Skeletal muscle satellite cell (primary cell): ENCODE results near the gene HHIPL2.
"Not testable (repeated sequence)": the region's sequence is repeated elsewhere in the genome, so short reads cannot be mapped to it uniquely, and the experiment has no call there.

Experiments used
- H3K27me3 ChIP-seq: 2 replicates; pipeline ENCODE4 v1.7.0; 2013; ENCODE audit warnings: low read length; ENCODE audit not compliant: control insufficient read depth, insufficient read depth
- H3K36me3 ChIP-seq: 2 replicates; pipeline ENCODE4 v1.7.0; 2013; ENCODE audit warnings: mild to moderate bottlenecking, control low read depth, low read length; ENCODE audit not compliant: insufficient read depth
- H3K4me1 ChIP-seq: 2 replicates; pipeline ENCODE4 v1.7.0; 2013; ENCODE audit warnings: low read length; ENCODE audit not compliant: control insufficient read depth, insufficient read depth
- H3K4me2 ChIP-seq: 2 replicates; pipeline ENCODE4 v1.7.0; 2013; ENCODE audit warnings: mild to moderate bottlenecking, low read length
- H3K4me3 ChIP-seq: 2 replicates; pipeline ENCODE4 v1.7.0; 2013; ENCODE audit warnings: low read length
- H3K9ac ChIP-seq: 2 replicates; pipeline ENCODE4 v1.7.0; 2013; ENCODE audit warnings: mild to moderate bottlenecking, low read depth, low read length, moderate library complexity
- H3K9me3 ChIP-seq: replicated peaks from 2 replicates; pipeline ENCODE4 v1.7.0; 2013; ENCODE audit warnings: mild to moderate bottlenecking, control low read depth, low read length

HHIPL2 gene

GRCh38 chr1:222539951-222540597 is 7.8 kb downstream of the HHIPL2 start:
- Histone ChIP-seq H3K36me3 (no peaks in the 10 kb centered on the region), H3K4me3 (no peak overlapping the region), H3K9me3 (no peaks in the 10 kb centered on the region), H3K4me1 (no peaks in the 10 kb centered on the region), H3K27me3 (no peaks in the 10 kb centered on the region), H3K9ac (no peak overlapping the region), H3K4me2 (no peak overlapping the region)

- no peaks in the 10 kb centered on the region for H3K27me3 ChIP-seq
- H3K4me3 ChIP-seq = no peak overlapping the region
- no peaks in the 10 kb centered on the region for H3K4me1 ChIP-seq
- no peak overlapping the region for H3K9ac ChIP-seq
- no peaks in the 10 kb centered on the region for H3K9me3 ChIP-seq
- H3K4me2 ChIP-seq = no peak overlapping the region
- no peaks in the 10 kb centered on the region for H3K36me3 ChIP-seq
Observed at GRCh38 chr1:222535455-222535854, 12.4 kb downstream of the HHIPL2 start.

GRCh38 chr1:222530852-222531251 is 17.1 kb downstream of the HHIPL2 start:
- H3K9ac ChIP-seq = no peak overlapping the region
- H3K4me2 ChIP-seq = no peak overlapping the region
- no peak overlapping the region for H3K4me3 ChIP-seq
- H3K27me3 ChIP-seq = peaks cover 4% of the 10 kb centered on the region
- no peaks in the 10 kb centered on the region for H3K36me3 ChIP-seq
- H3K9me3 ChIP-seq = no peaks in the 10 kb centered on the region
- peaks cover 5% of the 10 kb centered on the region for H3K4me1 ChIP-seq

- Histone ChIP-seq H3K9me3 (no peaks in the 10 kb centered on the region), H3K27me3 (peaks cover 7% of the 10 kb centered on the region), H3K4me3 (no peak overlapping the region), H3K36me3 (no peaks in the 10 kb centered on the region), H3K4me1 (peaks cover 5% of the 10 kb centered on the region), H3K9ac (no peak overlapping the region), H3K4me2 (no peak overlapping the region)
Observed at GRCh38 chr1:222529916-222530315, 18.0 kb downstream of the HHIPL2 start.

- no peaks in the 10 kb centered on the region for H3K36me3 ChIP-seq
- no peak overlapping the region for H3K9ac ChIP-seq
- H3K27me3 ChIP-seq = peaks cover 7% of the 10 kb centered on the region
- peaks cover 5% of the 10 kb centered on the region for H3K4me1 ChIP-seq
- H3K9me3 ChIP-seq = no peaks in the 10 kb centered on the region
- H3K4me2 ChIP-seq = no peak overlapping the region
- H3K4me3 ChIP-seq = no peak overlapping the region
Observed at GRCh38 chr1:222529181-222529580, 18.7 kb downstream of the HHIPL2 start.

- H3K4me3 ChIP-seq = no peak overlapping the region
- peaks cover 7% of the 10 kb centered on the region for H3K27me3 ChIP-seq
- peaks cover 5% of the 10 kb centered on the region for H3K4me1 ChIP-seq
- no peak overlapping the region for H3K4me2 ChIP-seq
- no peaks in the 10 kb centered on the region for H3K36me3 ChIP-seq
- no peaks in the 10 kb centered on the region for H3K9me3 ChIP-seq
- no peak overlapping the region for H3K9ac ChIP-seq
Observed at GRCh38 chr1:222525951-222526350, 22.0 kb downstream of the HHIPL2 start.

GRCh38 chr1:222523852-222524251 is 24.1 kb downstream of the HHIPL2 start:
- Histone ChIP-seq H3K9me3 (no peaks in the 10 kb centered on the region), H3K4me2 (no peak overlapping the region), H3K4me3 (no peak overlapping the region), H3K27me3 (peaks cover 7% of the 10 kb centered on the region), H3K4me1 (no peaks in the 10 kb centered on the region), H3K36me3 (no peaks in the 10 kb centered on the region), H3K9ac (no peak overlapping the region)

GRCh38 chr1:222522105-222522915 is 25.6 kb downstream of the HHIPL2 start:
- Histone ChIP-seq H3K4me1 (no peaks in the 10 kb centered on the region), H3K9ac (no peak overlapping the region), H3K9me3 (no peaks in the 10 kb centered on the region), H3K36me3 (no peaks in the 10 kb centered on the region), H3K4me3 (no peak overlapping the region), H3K27me3 (peaks cover 6% of the 10 kb centered on the region), H3K4me2 (no peak overlapping the region)

- Histone ChIP-seq H3K36me3 (no peaks in the 10 kb centered on the region), H3K9ac (no peak overlapping the region), H3K27me3 (peaks cover 4% of the 10 kb centered on the region)
Observed at GRCh38 chr1:222521299-222522104, 26.4 kb downstream of the HHIPL2 start.

GRCh38 chr1:222489496-222489895 is 58.4 kb downstream of the HHIPL2 start:
- H3K4me3 ChIP-seq, H3K4me1 ChIP-seq, H3K4me2 ChIP-seq, H3K9ac ChIP-seq, H3K27me3 ChIP-seq, H3K36me3 ChIP-seq, H3K9me3 ChIP-seq: not testable (repeated sequence)

More at GRCh38 chr1:222521299-222522104, 26.4 kb downstream of the HHIPL2 start:
- no peaks in the 10 kb centered on the region for H3K4me1 ChIP-seq
- H3K4me3 ChIP-seq = no peak overlapping the region
- no peak overlapping the region for H3K4me2 ChIP-seq
- H3K9me3 ChIP-seq = no peaks in the 10 kb centered on the region

GRCh38 chr1:222487774-222488173 is 60.1 kb downstream of the HHIPL2 start:
- H3K4me1 ChIP-seq, H3K27me3 ChIP-seq, H3K4me3 ChIP-seq, H3K9ac ChIP-seq, H3K9me3 ChIP-seq, H3K36me3 ChIP-seq, H3K4me2 ChIP-seq: not testable (repeated sequence)
